HTR-8/SVneo (cell line): ENCODE measurements around the gene KIF20B.

ENCODE experiments used
- DNase-seq: peaks from one replicate; pipeline ENCODE4 v3.0.0; 2011; ENCODE audit warnings: low spot score, mixed read lengths; ENCODE audit not compliant: insufficient read length
- FAIRE-seq: peaks from 2 replicates; lab custom pipeline; 2011; peaks lifted over from hg19 to GRCh38; lab: Jason Lieb, UNC

The KIF20B gene

DNA sequence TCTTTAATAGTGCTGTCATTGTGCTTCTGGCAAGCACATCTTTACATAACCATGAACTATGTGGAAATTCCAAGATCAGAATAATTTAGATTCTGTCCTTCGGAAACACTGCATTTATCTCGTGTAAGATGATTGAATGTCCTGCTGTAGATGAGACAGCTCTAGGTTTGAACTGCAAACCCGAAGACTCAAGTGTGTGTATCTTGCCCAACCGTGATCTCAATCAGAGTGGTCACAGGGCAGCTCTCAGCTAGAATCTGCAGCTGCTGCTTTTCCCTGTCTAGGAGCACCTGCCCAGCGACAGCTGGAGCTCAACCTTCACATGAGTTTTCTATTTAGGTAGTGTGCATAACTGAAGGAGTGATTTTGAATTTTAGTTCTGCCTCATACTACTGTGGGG, 17.5 kb upstream of the KIF20B start:
- DNase-seq (no peak), FAIRE-seq (no peak)

DNA sequence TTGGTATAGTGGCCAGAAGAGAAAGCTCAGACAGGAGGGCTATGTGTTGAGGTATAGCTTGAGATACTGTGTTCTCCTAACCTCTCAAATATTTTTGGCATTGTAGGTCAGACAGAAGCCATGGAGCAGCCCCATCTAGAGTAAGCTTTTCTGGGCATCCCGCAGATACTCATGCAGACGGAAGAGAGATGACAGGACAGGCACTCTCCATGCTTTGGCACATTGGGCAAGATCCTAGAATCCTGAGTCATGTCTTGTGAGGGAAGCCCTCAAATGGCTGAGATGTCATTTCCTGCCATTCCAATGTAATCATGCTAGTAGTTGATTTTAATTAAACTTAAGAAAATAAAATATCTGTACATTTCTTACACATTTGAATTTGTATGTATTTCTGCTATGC, 16.8 kb upstream of the KIF20B start:
- DNase-seq, result no peak
- FAIRE-seq, result no peak

- DNase-seq (no peak), FAIRE-seq (no peak)
Observed at GRCh38 chr10:89685936-89686335, 15.5 kb upstream of the KIF20B start.

DNA sequence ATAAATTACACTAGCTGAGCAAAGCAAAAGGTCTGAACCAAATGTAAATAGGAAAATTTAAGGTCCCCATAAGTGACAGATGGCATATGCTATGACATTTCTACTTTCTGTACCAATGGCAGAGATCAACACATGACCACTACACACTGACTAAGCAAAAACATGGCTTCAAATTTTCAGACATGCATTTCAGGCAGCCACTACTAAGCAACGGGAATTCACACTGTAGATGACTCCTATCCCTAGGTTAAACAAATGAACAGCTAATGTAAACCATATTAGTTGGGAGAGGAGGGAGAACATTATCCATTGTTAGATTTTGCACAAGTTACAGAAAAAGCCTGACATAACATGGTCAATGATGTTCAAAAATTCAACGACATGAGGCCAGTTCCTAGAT, 11.4 kb upstream of the KIF20B start:
- DNase-seq (no peak), FAIRE-seq (no peak)

GRCh38 chr10:89692416-89692815, 9.0 kb upstream of the KIF20B start:
- DNase-seq, result no peak
- no peak for FAIRE-seq

- DNase-seq (no peak), FAIRE-seq (no peak)
Observed at GRCh38 chr10:89693176-89693575, 8.2 kb upstream of the KIF20B start.

DNA sequence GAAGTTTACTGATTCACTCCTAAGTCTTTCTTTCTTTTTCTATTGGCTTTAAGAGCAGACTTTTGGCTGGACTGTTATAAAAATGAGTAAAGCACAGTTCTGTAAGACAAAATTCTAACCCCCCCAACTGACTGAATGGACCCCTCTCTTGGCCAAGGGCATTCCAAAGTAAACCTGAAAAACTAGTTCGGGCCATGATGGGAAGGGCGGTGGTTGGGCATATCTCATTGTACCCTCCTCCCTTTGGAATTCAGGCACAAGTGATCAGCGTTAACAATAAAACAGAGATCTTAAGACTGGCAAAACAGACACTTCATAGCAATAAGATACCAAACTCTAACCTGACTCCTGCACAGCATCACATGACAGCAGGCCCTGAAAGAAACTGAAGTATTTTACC, 6.1 kb upstream of the KIF20B start:
- no peak for DNase-seq
- no peak for FAIRE-seq

DNA sequence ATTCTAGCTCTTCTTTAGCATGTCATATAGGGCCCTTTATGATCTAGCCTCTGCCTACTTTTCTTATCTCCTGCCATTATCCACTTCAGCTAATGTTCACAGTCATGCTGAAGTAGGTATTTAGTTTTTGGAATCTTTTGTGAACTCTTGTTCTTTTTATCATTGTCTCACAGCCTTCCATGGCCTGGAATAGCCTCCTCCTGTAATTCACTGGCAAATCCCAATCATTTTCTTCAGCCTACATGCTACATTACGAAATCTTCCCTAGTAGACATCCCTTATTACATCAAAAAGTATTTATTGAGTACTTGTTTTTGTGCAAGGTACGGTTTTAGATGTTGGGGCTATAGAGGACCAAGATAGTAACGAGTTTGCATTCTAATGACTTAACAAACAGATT, 3.4 kb upstream of the KIF20B start:
- FAIRE-seq, result no peak

DNA sequence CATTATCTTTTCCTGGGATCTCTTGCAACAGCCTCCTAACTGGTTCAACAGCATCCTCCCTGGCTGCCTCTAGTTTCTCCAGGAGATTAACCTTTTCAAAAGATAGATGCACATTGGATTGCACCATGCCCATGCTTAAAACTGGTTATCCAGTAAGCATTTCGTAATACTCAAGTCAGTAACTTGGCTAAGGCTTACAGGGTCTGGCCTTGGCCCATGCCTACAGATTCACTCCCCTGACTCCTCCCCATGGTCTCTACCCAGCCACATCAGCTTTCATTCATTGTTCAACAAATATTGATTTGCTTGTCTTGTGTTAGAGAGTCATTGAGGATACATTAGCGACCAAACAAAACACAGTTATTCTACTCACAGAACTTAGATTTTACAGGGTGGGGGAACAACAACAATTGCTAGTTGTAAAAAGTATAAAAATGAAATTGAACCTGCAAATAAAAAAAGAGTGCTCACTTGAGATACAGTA, 1.8 kb upstream of the KIF20B start:
- DNase-seq (no peak), FAIRE-seq (no peak)

More for the DNA sequence above, 3.4 kb upstream of the KIF20B start:
- no peak for DNase-seq

GRCh38 chr10:89700923-89701241, 508 bp upstream of the KIF20B start:
- no peak for FAIRE-seq

GRCh38 chr10:89702121-89702480, 711 bp downstream of the KIF20B start:
- FAIRE-seq (no peak), DNase-seq (no peak)

More at GRCh38 chr10:89700923-89701241, 508 bp upstream of the KIF20B start:
- DNase-seq, result no peak

GRCh38 chr10:89705466-89705865, 4.1 kb downstream of the KIF20B start:
- no peak for FAIRE-seq
- DNase-seq, result no peak

DNA sequence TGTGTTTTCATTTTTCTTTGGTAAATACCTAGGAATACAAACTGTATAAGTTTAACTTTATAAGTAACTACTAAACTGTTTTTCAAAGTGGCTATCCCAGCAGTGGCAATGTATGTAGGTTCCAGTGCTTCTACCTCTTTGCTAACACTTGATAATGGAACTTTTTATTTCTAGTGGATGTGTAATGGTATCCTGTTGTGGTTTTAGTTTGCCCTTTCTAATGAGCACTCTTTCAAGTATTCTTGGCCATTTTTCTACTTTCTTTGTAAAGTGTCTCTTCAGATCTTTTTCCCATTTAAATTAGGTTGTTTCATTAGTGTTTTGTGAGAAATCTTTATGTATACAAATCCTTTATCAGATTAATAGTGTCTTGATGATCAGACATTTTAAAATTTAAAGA, 4.6 kb downstream of the KIF20B start:
- DNase-seq (no peak), FAIRE-seq (no peak)

- FAIRE-seq (no peak), DNase-seq (no peak)
Observed at GRCh38 chr10:89707372-89707771, 6.0 kb downstream of the KIF20B start.

DNA sequence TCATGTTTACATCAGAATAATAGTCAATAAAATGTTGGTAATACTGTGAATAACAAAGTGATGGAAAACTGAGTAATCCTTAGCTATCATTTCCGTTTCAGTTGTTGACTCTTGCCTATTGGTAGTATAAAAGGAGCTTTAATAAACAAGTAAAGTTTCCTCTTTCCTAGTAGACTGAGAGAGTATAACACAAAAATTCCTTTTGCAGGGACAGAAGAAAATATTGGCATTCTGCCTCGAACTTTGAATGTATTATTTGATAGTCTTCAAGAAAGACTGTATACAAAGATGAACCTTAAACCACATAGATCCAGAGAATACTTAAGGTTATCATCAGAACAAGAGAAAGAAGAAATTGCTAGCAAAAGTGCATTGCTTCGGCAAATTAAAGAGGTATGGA, 9.4 kb downstream of the KIF20B start:
- FAIRE-seq (no peak), DNase-seq (no peak)

GRCh38 chr10:89734616-89735015, 33.2 kb downstream of the KIF20B start:
- DNase-seq (no peak), FAIRE-seq (no peak)

DNA sequence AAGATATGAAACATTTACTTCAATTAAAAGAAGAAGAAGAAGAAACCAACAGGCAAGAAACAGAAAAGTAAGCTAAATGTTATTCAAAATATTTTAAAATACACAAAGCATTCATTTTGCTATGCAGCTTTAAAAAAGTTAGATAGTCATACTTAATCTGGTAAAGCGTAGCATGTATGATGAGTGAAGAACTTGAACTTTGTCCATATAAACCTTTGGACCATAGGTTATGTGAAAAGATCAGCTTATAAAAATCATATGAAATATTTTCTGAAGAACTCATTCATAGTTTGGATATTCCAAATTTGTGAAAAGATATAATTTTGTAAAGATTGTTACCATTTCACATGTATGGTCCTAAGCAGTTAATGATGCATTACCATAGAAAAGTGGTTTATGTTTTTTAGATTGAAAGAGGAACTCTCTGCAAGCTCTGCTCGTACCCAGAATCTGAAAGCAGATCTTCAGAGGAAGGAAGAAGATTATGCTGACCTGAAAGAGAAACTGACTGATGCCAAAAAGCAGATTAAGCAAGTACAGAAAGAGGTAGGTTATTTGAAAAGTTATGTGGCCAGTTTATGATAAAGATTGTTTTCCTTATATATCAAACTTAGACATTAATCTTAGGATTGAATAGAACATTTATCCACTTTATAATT, 37.3 kb downstream of the KIF20B start:
- FAIRE-seq (no peak), DNase-seq (no peak)

DNA sequence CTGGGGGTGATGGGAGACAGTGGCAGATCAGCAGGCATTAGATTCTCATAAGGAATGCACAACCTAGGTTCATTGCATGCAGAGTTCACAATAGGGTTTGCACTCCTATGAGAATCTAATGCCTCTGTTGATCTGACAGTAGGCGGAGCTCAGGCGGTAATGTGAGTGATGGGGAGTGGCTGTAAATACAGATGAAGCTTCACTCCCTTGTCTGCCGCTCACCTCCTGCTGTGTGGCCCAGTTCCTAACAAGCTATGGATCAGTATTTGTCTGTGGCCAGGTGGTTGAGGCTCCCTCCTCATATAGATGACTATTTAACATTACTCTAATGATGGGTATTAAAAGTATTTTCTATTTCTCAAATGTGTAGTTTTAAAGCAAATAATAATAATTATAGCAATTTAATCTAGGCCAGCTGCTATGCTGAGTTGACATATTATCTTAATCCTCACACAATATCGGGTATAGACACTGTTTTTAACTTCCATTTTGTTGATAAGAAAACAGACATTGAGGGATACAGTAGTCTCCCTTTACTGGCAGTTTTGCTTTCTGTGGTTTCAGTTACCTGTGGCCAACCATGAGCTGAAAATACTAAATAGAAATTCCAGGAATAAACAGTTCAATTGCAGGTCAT, 39.9 kb downstream of the KIF20B start:
- DNase-seq (no peak), FAIRE-seq (no peak)

GRCh38 chr10:89744026-89744425, 42.6 kb downstream of the KIF20B start:
- DNase-seq (no peak), FAIRE-seq (no peak)

- DNase-seq (no peak), FAIRE-seq (no peak)
Observed at GRCh38 chr10:89745903-89746302, 44.5 kb downstream of the KIF20B start.

- FAIRE-seq, result no peak
- no peak for DNase-seq
Observed at GRCh38 chr10:89750441-89750840, 49.1 kb downstream of the KIF20B start.

DNA sequence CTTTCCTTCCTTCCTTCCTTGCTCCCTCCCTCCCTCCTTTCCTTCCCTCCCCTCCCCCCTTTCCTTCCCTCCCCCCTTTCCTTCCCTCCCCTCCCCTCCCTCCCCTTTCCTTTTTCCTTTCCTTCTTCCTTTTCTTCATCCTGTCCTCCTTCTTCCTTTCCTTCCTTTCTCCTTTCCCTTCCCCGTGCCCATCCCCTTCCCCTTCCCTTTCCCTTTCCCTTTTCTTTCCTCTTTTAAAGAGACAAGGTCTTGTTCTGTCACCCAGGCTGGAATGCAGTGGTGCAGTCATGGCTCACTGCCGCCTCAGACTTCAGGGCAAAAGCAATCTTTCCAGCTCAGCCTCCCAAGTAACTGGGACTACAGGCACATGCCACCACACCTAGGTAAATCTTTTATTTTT, 54.0 kb downstream of the KIF20B start:
- FAIRE-seq (no peak), DNase-seq (no peak)
